Astrocyte (in vitro differentiated cells and primary cell): ENCODE results near the gene CRHR2. TPM values are rescaled to one million over a fixed set of nuclear protein-coding genes. Genes with fewer than 3 reads are reported as not detected.

Experiments used
- DNase-seq: peaks from one replicate; pipeline ENCODE4 v3.0.0-alpha.2; 2010; ENCODE audit warnings: low read depth
- FAIRE-seq: peaks from 2 replicates; lab custom pipeline; 2011; peaks lifted over from hg19 to GRCh38; lab: Jason Lieb, UNC
- H2AFZ ChIP-seq: 2 replicates; pipeline ENCODE4 v1.6.0; 2012; ENCODE audit warnings: low read depth, low read length, inconsistent platforms
- H3K27ac ChIP-seq: 2 replicates; pipeline ENCODE4 v1.5.1; 2011; ENCODE audit warnings: low read depth, low read length, inconsistent platforms
- H3K27me3 ChIP-seq: 2 replicates; pipeline ENCODE4 v1.6.0; 2011; ENCODE audit warnings: low read length, inconsistent platforms; ENCODE audit not compliant: insufficient read depth
- H3K36me3 ChIP-seq: 2 replicates; pipeline ENCODE4 v1.5.1; 2011; ENCODE audit warnings: low read length, inconsistent platforms; ENCODE audit not compliant: insufficient read depth
- H3K4me1 ChIP-seq: 2 replicates; pipeline ENCODE4 v1.5.1; 2011; ENCODE audit warnings: low read length, inconsistent platforms; ENCODE audit not compliant: insufficient read depth
- H3K4me2 ChIP-seq: 2 replicates; pipeline ENCODE4 v1.6.0; 2012; ENCODE audit warnings: low read length, inconsistent platforms
- H3K4me3 ChIP-seq: 2 replicates; pipeline ENCODE4 v1.5.1; 2011; ENCODE audit warnings: low read depth, mild to moderate bottlenecking, low read length, inconsistent platforms; ENCODE audit not compliant: insufficient read depth
- H3K79me2 ChIP-seq: 2 replicates; pipeline ENCODE4 v1.6.0; 2012; ENCODE audit warnings: mild to moderate bottlenecking, low read length, inconsistent platforms; ENCODE audit not compliant: insufficient read depth
- H3K9ac ChIP-seq: 2 replicates; pipeline ENCODE4 v1.6.0; 2012; ENCODE audit warnings: mild to moderate bottlenecking, low read length, inconsistent platforms
- H3K9me3 ChIP-seq: 2 replicates; pipeline ENCODE4 v1.5.1; 2012; ENCODE audit warnings: low read depth, mild to moderate bottlenecking, low read length, inconsistent platforms; ENCODE audit not compliant: insufficient read depth
- H4K20me1 ChIP-seq: 2 replicates; pipeline ENCODE4 v1.6.0; 2012; ENCODE audit warnings: low read length, inconsistent platforms; ENCODE audit not compliant: insufficient read depth
- H3K27ac Mint-ChIP-seq: one replicate; pipeline ENCODE4 v1.8.0; 2021; ENCODE audit warnings: mild to moderate bottlenecking, mixed read lengths; ENCODE audit not compliant: unreplicated experiment
- H3K27me3 Mint-ChIP-seq: one replicate; pipeline ENCODE4 v1.8.0; 2021; ENCODE audit warnings: low read depth, mixed read lengths; ENCODE audit not compliant: unreplicated experiment
- H3K36me3 Mint-ChIP-seq: one replicate; pipeline ENCODE4 v1.8.0; 2021; ENCODE audit warnings: low read depth, mixed read lengths; ENCODE audit not compliant: unreplicated experiment
- H3K4me1 Mint-ChIP-seq: one replicate; pipeline ENCODE4 v1.8.0; 2021; ENCODE audit warnings: low read depth, mixed read lengths; ENCODE audit not compliant: unreplicated experiment
- H3K4me3 Mint-ChIP-seq: one replicate; pipeline ENCODE4 v1.8.0; 2021; ENCODE audit warnings: mild to moderate bottlenecking, moderate library complexity, mixed read lengths; ENCODE audit not compliant: unreplicated experiment
- H3K9me3 Mint-ChIP-seq: one replicate; pipeline ENCODE4 v1.8.0; 2021; ENCODE audit warnings: mild to moderate bottlenecking, mixed read lengths; ENCODE audit not compliant: unreplicated experiment
- EZH2 ChIP-seq: IDR thresholded peaks from 2 replicates; pipeline ENCODE4 v1.6.1; 2012; ENCODE audit warnings: mild to moderate bottlenecking, low read length, inconsistent platforms; ENCODE audit not compliant: insufficient read depth
- total RNA-seq: library from RNA; stranded (reverse); gene quantifications from 2 replicates; pipeline ENCODE4 v1.2.1, GENCODE V29; 2021
- TF ChIP-seq, protein P1 (sequence below): IDR thresholded peaks from 2 replicates; pipeline ENCODE4 v1.5.1; 2011; ENCODE audit warnings: low read depth, mild to moderate bottlenecking, inconsistent platforms, low read length, moderate library complexity; ENCODE audit not compliant: insufficient read depth

Gene CRHR2
- total RNA-seq, 1 donor from 2014 or later: not detected

DNA sequence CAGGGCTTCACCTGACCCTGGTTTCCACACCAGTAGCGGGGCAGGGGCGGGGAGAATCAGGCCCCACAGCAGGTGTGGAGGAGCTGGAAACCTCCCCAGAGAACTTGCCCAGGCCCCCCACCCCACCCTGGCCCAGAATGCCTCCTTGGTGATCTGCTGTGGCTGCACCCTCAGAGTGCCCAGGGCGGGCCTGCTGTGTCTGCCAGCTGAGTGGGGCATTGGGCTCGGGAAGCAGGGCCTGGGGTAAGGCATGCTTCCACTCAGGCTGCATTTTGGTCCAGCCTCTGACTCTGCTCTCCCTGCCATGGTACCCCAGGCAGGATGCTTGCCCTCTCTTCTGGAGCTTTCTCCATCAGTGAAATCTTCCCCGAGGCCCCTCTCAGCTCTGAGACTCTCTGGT lies 1.1 kb upstream of the CRHR2 start:
- Histone ChIP-seq H3K9me3 (no peaks in the 10 kb centered on the region), H3K79me2 (no peaks in the 10 kb centered on the region), H3K9ac (no peak overlapping the region), H2AFZ (no peak overlapping the region), H3K27me3 (peaks cover 67% of the 10 kb centered on the region), H3K27ac (no peak overlapping the region), H3K36me3 (no peaks in the 10 kb centered on the region), H3K4me1 (peaks cover 6% of the 10 kb centered on the region), H4K20me1 (no peaks in the 10 kb centered on the region), H3K4me3 (no peak overlapping the region), H3K4me2 (no peak overlapping the region)
- Mint-ChIP-seq H3K4me1 (peaks cover 9% of the 10 kb centered on the region), H3K27me3 (peaks cover 64% of the 10 kb centered on the region), H3K27ac (no peak overlapping the region), H3K9me3 (no peaks in the 10 kb centered on the region), H3K4me3 (no peak overlapping the region), H3K36me3 (peaks cover 2% of the 10 kb centered on the region)
- TF ChIP-seq EZH2: no peak
- TF ChIP-seq, protein P1, sequence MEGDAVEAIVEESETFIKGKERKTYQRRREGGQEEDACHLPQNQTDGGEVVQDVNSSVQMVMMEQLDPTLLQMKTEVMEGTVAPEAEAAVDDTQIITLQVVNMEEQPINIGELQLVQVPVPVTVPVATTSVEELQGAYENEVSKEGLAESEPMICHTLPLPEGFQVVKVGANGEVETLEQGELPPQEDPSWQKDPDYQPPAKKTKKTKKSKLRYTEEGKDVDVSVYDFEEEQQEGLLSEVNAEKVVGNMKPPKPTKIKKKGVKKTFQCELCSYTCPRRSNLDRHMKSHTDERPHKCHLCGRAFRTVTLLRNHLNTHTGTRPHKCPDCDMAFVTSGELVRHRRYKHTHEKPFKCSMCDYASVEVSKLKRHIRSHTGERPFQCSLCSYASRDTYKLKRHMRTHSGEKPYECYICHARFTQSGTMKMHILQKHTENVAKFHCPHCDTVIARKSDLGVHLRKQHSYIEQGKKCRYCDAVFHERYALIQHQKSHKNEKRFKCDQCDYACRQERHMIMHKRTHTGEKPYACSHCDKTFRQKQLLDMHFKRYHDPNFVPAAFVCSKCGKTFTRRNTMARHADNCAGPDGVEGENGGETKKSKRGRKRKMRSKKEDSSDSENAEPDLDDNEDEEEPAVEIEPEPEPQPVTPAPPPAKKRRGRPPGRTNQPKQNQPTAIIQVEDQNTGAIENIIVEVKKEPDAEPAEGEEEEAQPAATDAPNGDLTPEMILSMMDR: no peak
- FAIRE-seq (no peak), DNase-seq (no peak)

- TF ChIP-seq EZH2: peak; percentile 76
- TF ChIP-seq, protein P1: no peak
- Histone ChIP-seq H3K36me3 (no peaks in the 10 kb centered on the region), H3K4me2 (peak overlapping the region; percentile 57), H2AFZ (no peak overlapping the region), H3K27ac (no peak overlapping the region), H3K9me3 (no peaks in the 10 kb centered on the region), H4K20me1 (no peaks in the 10 kb centered on the region), H3K4me1 (peaks cover 6% of the 10 kb centered on the region), H3K9ac (no peak overlapping the region), H3K27me3 (peaks cover 71% of the 10 kb centered on the region), H3K4me3 (peak overlapping the region; percentile 10), H3K79me2 (no peaks in the 10 kb centered on the region)
- DNase-seq (no peak), FAIRE-seq (no peak)
- Mint-ChIP-seq H3K36me3 (peaks cover 2% of the 10 kb centered on the region), H3K4me3 (peak overlapping the region; percentile 69), H3K27me3 (peaks cover 78% of the 10 kb centered on the region), H3K27ac (no peak overlapping the region), H3K4me1 (peaks cover 9% of the 10 kb centered on the region), H3K9me3 (peaks cover 5% of the 10 kb centered on the region)
Measured at GRCh38 chr7:30681815-30682211, 443 bp downstream of the CRHR2 start.

GRCh38 chr7:30681331-30681797 lies 892 bp downstream of the CRHR2 start:
- TF ChIP-seq, protein P1: no peak
- TF ChIP-seq EZH2: no peak
- no peak for FAIRE-seq
- no peak overlapping the region for H2AFZ ChIP-seq

More at GRCh38 chr7:30681331-30681797, 892 bp downstream of the CRHR2 start:
- Histone ChIP-seq H3K36me3 (no peaks in the 10 kb centered on the region), H3K27ac (no peak overlapping the region), H3K9me3 (no peaks in the 10 kb centered on the region), H3K4me1 (peaks cover 6% of the 10 kb centered on the region), H3K4me3 (no peak overlapping the region), H3K79me2 (no peaks in the 10 kb centered on the region), H4K20me1 (no peaks in the 10 kb centered on the region), H3K9ac (no peak overlapping the region), H3K27me3 (peaks cover 73% of the 10 kb centered on the region), H3K4me2 (peak overlapping the region; percentile 57)
- peaks cover 5% of the 10 kb centered on the region for H3K9me3 Mint-ChIP-seq
- peaks cover 2% of the 10 kb centered on the region for H3K36me3 Mint-ChIP-seq
- H3K27me3 Mint-ChIP-seq: peaks cover 82% of the 10 kb centered on the region
- H3K4me3 Mint-ChIP-seq: peak overlapping the region; percentile 69
- H3K27ac Mint-ChIP-seq: no peak overlapping the region
- no peak for DNase-seq
- peaks cover 9% of the 10 kb centered on the region for H3K4me1 Mint-ChIP-seq
